ENCODE results near the gene GNB3.

GRCh38 chr12:6849427-6849826 is 8.7 kb downstream of the GNB3 start:
- TF ChIP-seq POLR2A (IDR thresholded peaks at IDR 0.05) (no peak), CTCF (IDR thresholded peaks at IDR 0.05) (no peak), EP300 (IDR thresholded peaks at IDR 0.05) (no peak)

Data from ovary (tissue), 3 donors.